GM23248 (cell line): ENCODE data around the gene NFATC3.

Experiments used
- EZH2 ChIP-seq: fragments of 200-600 bp; sonication (generic); IDR thresholded peaks from 2 replicates; pipeline ENCODE4 v1.6.1; 2018; ENCODE audit warnings: antibody characterized with exemption, mild to moderate bottlenecking; ENCODE audit not compliant: insufficient read depth, poor library complexity, severe bottlenecking
- EZH2phosphoT487 ChIP-seq: fragments of 200-600 bp; sonication (generic); IDR thresholded peaks from 2 replicates; pipeline ENCODE4 v1.6.1; 2018; ENCODE audit warnings: antibody characterized with exemption, moderate library complexity, mild to moderate bottlenecking, low read depth; ENCODE audit not compliant: insufficient read depth

DNA sequence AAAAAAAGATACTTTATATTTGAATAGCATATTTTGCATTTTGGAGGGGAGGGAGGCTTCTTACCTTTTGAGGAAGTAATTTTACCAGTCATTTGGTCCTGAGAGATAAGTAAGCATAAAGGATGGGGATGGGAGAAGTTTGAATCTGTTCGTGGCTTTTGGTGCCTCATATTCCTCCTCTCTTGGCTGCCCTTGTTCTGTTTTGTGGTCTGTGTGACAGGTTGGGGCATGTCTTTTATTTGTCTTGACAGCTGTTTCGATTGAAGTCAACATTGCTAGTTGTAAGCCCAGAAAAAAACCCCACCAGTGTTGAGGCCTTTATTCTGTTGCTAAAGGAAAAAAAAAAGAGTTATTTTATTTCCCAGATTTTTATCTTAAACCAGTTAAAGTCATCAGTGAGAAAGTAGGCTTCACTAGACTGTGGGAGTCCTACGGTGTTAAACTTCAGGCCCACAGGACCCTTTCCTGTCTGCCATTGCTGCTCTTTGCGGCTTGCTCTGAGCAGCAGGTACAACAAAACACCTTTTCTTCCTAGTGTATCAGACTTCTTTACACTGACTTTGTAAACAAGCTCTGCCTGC is 190.5 kb downstream of the NFATC3 start:
- TF ChIP-seq EZH2 (no peak), EZH2phosphoT487 (no peak)
